HG02938 (cell line): ENCODE results near the gene PGLYRP2.

Experiments used
- ATAC-seq: cut with Tn5 transposase; IDR thresholded peaks from one replicate; pipeline ENCODE4 v1.9.1; 2021; ENCODE audit warnings: mild to moderate bottlenecking, moderate library complexity; ENCODE audit not compliant: unreplicated experiment

Gene PGLYRP2

DNA sequence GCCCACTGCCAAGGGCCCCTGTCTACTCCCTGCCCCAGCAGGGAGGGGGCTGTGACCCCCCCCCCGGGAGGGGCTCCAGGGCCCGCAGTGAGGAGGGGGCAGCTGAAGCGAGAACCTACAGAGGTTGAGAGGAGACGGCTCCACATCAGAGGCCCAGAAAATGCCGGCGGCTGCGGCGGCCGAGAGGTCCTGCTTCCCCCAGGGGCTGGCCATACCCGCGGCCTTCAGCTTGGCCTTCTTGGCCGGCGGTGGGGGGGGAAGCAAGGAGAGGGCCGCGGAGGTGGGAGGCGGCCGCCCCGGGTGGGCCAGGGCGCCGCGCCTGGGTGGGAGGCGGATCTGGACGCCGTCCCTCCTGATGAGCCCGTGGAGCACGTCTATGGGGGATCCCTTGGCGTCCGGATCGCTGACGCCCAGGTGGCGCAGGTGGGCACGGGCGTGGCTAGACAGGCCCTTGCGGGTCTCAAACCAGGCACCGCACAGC is 51.3 kb downstream of the PGLYRP2 start:
- ATAC-seq, result no peak

- ATAC-seq, result no peak
These were observed 52.0 kb downstream of the PGLYRP2 start for GRCh38 chr19:15427350-15427700.

GRCh38 chr19:15426485-15427349 is 52.6 kb downstream of the PGLYRP2 start:
- no peak for ATAC-seq

- ATAC-seq, result no peak
These were observed 53.9 kb downstream of the PGLYRP2 start for GRCh38 chr19:15425321-15425950.

- no peak for ATAC-seq
These were observed 54.5 kb downstream of the PGLYRP2 start for GRCh38 chr19:15424692-15425272.

DNA sequence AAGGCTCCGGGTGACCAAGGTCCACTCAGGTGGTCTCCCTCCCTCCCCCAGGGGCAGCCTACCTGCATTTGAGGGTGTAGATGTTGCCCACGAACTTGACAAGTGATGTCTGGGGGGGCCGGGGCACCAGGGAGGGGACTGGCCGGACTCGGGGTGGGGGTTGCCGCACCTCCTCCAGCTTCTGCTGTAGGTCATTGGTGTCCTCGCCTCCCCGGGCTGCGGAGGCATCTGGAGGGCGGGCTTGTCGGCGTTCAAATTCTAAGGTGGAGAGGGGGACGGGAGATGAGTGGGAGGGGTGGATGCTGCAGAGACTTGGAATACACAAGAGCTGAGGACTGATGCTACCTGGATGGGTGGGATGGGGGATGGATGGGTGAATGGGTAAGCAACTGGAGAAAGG is 55.2 kb downstream of the PGLYRP2 start:
- no peak for ATAC-seq

GRCh38 chr19:15423130-15423529 is 56.2 kb downstream of the PGLYRP2 start:
- no peak for ATAC-seq

DNA sequence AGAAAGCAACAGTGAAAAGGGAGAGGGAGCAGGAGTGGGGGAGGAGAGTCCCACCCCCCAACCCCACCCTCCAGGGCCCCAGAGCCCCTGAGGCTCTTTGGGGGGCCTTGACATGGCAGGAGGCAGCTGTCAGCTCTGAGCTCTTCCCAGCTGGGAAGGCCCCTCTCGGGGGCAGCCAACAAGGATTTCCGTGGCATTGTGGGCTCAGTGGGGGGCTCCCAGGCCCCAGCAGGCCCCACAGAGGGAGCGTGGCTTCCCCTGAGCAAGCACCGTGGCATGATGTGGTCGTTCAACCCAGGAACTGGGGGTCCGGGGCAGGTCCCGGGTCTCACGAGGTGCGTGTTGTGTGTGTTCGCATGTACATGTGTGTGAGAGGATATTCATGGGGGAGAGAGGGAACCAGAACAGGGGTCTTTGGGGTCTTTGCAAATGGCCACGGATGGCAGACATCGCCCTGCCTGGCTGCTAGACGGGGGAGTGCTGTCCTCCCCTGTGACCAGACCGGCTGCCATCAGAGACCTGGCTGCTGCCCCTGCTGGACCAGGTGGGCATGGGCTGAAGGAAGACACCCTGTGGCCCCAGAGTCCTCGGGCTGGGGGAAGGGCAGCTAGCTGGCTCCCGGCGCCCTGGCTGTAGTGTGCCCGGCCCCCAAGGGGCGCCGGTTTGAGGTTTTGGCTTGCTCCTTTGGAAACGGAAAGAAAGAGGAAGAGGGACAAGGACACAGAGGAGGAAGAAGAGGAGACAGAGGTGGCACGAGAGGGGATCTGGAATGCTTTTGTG is 56.8 kb downstream of the PGLYRP2 start:
- no peak for ATAC-seq

DNA sequence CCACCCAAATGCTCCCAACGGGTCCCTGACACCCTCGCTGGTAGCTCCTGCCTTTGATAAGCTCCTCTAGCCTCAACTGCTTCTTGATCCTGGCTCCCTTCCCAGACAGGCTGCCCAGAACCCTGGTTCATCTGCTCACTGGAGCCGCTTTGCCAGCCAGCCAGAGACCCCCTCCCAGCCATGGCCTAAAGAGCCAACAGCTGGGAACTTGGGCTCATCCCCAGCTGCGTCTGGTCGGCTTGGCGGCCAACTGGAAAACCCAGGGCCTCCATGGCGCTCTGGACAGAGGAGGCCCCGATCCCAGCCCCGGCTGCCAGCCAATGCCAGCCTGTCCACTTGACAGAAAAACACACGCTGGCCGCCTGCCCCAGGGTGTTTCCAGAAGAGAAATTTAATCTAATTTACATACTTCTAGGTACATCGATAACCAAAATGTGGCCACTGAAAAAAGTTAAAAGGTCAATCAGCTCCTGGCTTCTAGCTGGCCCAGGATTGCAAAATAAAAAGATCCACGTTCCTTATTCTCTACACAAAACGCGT is 57.5 kb downstream of the PGLYRP2 start:
- no peak for ATAC-seq

DNA sequence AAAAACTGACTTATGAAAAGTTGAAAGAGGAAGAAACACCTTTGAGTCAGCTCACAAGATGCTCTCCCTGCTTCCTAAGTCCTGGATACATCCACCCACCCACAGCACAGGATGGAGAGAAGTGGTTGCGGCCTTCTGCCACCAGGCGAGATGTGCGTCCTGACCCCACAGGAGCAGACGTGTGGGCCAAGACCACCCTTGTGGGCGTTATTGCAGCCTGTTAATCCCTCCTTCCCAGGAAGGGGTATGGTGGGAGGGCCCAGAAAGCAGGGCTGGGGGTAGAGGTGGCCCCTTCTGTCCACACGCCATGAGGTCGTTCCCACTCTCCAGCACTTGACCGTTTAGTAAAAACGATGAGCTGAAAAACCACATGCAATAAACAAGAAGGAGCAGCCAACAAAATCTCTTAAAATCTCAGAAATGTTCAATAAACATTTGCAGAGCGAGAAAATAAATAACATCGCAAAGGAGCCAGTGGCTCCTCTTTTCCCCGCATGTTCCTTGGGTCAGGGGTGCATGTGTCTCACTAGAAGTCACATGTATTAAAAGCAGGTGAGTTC is 58.1 kb downstream of the PGLYRP2 start:
- no peak for ATAC-seq

GRCh38 chr19:15419413-15420025 is 59.8 kb downstream of the PGLYRP2 start:
- no peak for ATAC-seq
